ENCODE measurements around the gene SDR39U1.

DNA sequence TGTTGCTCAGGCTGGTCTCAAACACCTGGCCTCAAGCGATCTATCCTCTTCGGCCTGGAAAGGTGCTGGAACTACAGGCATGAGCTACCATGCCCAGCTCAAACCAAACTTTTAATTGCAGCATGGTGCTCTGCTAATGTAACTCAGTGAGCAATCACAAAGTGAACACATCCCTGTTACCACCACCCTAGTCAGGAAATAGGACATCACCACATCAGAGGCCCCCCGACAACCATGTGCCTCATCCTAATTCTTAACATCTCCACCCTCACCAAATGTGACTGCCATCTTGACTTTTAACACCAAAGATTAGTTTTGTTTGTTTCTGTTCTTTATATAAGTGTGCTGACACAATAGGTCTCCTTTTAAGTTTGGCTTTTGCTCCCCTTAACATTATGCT, 22.8 kb upstream of the SDR39U1 start:
- TF ChIP-seq CTCF (IDR thresholded peaks at IDR 0.05 in 2 of 3, conservative IDR thresholded peaks at IDR 0.05 in 1 of 3; ENCODE audit: borderline replicate concordance in 1 of 3, insufficient read depth in 1 of 3, low read depth in 2 of 3, low read length in 2 of 3) (no peak), CBX3 (IDR thresholded peaks at IDR 0.05; ENCODE audit: low read depth) (no peak), POLR2A (IDR thresholded peaks at IDR 0.05; ENCODE audit: borderline replicate concordance, extremely low read depth, insufficient read depth, insufficient read length) (no peak), FOSL1 (IDR thresholded peaks at IDR 0.05; ENCODE audit: low read depth) (no peak), ELF1 (IDR thresholded peaks at IDR 0.05; ENCODE audit: borderline replicate concordance, low read depth) (no peak), TCF7L2 (IDR thresholded peaks at IDR 0.05; ENCODE audit: borderline replicate concordance, extremely low read depth, insufficient read depth, insufficient read length) (no peak), POLR2AphosphoS5 (IDR thresholded peaks at IDR 0.05; ENCODE audit: low read depth, low read length) (no peak), EZH2phosphoT487 (IDR thresholded peaks at IDR 0.05; ENCODE audit: borderline replicate concordance) (no peak), RAD21 (IDR thresholded peaks at IDR 0.05; ENCODE audit: low read depth) (no peak), CEBPB (IDR thresholded peaks at IDR 0.05; ENCODE audit: low read depth) (no peak), EZH2 (IDR thresholded peaks at IDR 0.05) (no peak)
- TF ChIP-seq, protein P1, sequence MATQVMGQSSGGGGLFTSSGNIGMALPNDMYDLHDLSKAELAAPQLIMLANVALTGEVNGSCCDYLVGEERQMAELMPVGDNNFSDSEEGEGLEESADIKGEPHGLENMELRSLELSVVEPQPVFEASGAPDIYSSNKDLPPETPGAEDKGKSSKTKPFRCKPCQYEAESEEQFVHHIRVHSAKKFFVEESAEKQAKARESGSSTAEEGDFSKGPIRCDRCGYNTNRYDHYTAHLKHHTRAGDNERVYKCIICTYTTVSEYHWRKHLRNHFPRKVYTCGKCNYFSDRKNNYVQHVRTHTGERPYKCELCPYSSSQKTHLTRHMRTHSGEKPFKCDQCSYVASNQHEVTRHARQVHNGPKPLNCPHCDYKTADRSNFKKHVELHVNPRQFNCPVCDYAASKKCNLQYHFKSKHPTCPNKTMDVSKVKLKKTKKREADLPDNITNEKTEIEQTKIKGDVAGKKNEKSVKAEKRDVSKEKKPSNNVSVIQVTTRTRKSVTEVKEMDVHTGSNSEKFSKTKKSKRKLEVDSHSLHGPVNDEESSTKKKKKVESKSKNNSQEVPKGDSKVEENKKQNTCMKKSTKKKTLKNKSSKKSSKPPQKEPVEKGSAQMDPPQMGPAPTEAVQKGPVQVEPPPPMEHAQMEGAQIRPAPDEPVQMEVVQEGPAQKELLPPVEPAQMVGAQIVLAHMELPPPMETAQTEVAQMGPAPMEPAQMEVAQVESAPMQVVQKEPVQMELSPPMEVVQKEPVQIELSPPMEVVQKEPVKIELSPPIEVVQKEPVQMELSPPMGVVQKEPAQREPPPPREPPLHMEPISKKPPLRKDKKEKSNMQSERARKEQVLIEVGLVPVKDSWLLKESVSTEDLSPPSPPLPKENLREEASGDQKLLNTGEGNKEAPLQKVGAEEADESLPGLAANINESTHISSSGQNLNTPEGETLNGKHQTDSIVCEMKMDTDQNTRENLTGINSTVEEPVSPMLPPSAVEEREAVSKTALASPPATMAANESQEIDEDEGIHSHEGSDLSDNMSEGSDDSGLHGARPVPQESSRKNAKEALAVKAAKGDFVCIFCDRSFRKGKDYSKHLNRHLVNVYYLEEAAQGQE (IDR thresholded peaks at IDR 0.05; ENCODE audit: low read depth) = no peak
